WI38 (cell line): Measurements from ENCODE around the gene AMDHD2.

ENCODE experiments used
- H3K4me3 ChIP-seq: 2 replicates; pipeline ENCODE4 v1.5.1; 2011; ENCODE audit warnings: low read depth, mild to moderate bottlenecking, control low read depth, low read length
- TF ChIP-seq, protein P1 (sequence below): IDR thresholded peaks from 2 replicates; pipeline ENCODE4 v1.5.1; 2012; ENCODE audit warnings: low read depth, mild to moderate bottlenecking, control low read depth, low read length

Gene AMDHD2

GRCh38 chr16:2489581-2489980 lies 30.6 kb upstream of the AMDHD2 start:
- no peak overlapping the region for H3K4me3 ChIP-seq
- TF ChIP-seq, protein P1, sequence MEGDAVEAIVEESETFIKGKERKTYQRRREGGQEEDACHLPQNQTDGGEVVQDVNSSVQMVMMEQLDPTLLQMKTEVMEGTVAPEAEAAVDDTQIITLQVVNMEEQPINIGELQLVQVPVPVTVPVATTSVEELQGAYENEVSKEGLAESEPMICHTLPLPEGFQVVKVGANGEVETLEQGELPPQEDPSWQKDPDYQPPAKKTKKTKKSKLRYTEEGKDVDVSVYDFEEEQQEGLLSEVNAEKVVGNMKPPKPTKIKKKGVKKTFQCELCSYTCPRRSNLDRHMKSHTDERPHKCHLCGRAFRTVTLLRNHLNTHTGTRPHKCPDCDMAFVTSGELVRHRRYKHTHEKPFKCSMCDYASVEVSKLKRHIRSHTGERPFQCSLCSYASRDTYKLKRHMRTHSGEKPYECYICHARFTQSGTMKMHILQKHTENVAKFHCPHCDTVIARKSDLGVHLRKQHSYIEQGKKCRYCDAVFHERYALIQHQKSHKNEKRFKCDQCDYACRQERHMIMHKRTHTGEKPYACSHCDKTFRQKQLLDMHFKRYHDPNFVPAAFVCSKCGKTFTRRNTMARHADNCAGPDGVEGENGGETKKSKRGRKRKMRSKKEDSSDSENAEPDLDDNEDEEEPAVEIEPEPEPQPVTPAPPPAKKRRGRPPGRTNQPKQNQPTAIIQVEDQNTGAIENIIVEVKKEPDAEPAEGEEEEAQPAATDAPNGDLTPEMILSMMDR, result no peak

GRCh38 chr16:2490190-2491105 lies 29.7 kb upstream of the AMDHD2 start:
- TF ChIP-seq, protein P1, result no peak
- no peak overlapping the region for H3K4me3 ChIP-seq

- H3K4me3 ChIP-seq, result no peak overlapping the region
- TF ChIP-seq, protein P1, result no peak
These were observed 27.9 kb upstream of the AMDHD2 start for GRCh38 chr16:2492292-2492691.

DNA sequence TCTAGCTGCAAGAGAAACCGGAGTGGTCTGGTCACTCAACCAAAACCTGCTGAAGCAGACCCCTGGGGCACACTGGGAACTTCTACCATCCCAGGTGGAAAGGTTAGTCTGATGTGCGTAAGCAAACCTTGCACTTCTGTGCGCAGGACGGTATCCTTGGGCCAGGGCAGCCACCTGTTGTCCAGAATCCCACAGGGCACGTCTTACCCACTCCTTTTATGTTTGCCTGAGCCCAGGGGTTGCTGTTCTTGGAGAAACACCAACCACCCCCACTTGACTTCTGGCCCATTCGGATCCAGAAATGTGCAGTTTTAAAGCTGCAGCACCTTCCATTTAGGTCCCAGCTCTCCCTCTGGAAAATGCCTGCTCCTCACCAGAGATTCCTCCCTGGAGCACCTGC lies 26.6 kb upstream of the AMDHD2 start:
- TF ChIP-seq, protein P1, result no peak
- H3K4me3 ChIP-seq, result no peak overlapping the region

DNA sequence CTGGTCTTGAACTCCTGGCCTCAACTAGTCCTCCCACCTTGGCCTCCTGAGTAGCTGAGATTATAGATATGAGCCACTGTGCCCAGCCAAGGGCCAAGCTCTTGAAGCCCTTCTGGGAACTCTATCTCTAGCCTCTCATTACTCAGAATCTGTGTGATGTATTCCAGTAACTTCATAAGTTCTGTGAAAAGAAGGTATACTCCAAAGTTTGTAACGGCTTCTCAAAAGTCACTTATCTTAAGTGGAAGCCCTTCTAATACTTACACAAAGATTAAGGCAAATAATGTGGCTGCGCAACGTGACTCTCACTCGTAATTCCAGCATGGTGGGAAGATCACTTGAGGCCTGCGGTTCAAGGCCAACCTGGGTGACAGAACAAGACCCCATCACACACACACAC lies 25.6 kb upstream of the AMDHD2 start:
- TF ChIP-seq, protein P1, result no peak
- H3K4me3 ChIP-seq, result no peak overlapping the region

DNA sequence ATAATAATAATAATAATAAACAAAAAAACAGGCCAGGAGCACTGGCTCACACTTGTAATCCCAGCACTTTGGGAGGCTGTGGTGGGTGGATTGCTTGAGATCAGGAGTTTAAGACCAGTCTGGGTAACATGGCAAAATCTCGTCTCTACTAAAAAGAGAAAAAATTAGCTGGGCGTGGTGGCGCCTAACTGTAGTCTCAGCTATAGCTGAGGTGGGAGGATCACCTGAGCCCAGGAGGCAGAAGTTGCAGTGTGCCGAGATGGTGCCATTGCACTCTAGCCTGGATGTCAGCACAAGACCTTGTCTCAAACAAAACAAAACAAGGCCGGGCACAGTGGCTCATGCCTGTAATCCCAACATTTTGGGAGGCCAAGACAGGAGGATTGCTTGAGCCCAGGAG lies 25.1 kb upstream of the AMDHD2 start:
- H3K4me3 ChIP-seq, result no peak overlapping the region
- TF ChIP-seq, protein P1, result no peak

GRCh38 chr16:2496223-2497115 lies 23.7 kb upstream of the AMDHD2 start:
- TF ChIP-seq, protein P1, result no peak
- no peak overlapping the region for H3K4me3 ChIP-seq
